ENCODE measurements around the gene CNTNAP2. TPM values are rescaled to one million over a fixed set of nuclear protein-coding genes. Genes with fewer than 3 reads are reported as not detected.

The CNTNAP2 gene
- total RNA-seq, 1 donor from 2014 or later: 0.59 TPM

DNA sequence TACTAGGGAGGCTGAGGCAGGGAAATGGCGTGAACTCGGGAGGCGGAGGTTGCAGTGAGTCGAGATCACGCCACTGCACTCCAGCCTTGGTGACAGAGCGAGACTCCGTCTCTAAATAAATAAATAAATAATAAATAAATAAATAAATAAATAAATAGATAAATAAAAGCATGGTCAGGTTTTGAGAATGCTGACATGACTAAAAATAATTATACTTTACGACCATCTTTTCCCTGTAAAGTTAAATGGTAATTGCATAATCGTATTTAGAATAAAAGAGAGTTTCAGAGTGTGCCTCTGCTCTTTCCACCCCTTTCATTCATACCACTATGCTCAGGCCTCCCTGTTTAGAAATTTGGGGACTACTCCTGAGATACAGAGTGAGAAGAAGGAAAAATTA lies 326.5 kb downstream of the CNTNAP2 start:
- no peaks in the 10 kb centered on the region for H3K4me1 ChIP-seq
- DNase-seq: no peak
- no peak overlapping the region for H3K27ac ChIP-seq
- intact Hi-C loops (cut with DNase I): no loop called here
- no peaks in the 10 kb centered on the region for H3K36me3 ChIP-seq
- H3K4me3 ChIP-seq: no peak overlapping the region
- H3K9me3 ChIP-seq: no peaks in the 10 kb centered on the region
- TF ChIP-seq, protein P1, sequence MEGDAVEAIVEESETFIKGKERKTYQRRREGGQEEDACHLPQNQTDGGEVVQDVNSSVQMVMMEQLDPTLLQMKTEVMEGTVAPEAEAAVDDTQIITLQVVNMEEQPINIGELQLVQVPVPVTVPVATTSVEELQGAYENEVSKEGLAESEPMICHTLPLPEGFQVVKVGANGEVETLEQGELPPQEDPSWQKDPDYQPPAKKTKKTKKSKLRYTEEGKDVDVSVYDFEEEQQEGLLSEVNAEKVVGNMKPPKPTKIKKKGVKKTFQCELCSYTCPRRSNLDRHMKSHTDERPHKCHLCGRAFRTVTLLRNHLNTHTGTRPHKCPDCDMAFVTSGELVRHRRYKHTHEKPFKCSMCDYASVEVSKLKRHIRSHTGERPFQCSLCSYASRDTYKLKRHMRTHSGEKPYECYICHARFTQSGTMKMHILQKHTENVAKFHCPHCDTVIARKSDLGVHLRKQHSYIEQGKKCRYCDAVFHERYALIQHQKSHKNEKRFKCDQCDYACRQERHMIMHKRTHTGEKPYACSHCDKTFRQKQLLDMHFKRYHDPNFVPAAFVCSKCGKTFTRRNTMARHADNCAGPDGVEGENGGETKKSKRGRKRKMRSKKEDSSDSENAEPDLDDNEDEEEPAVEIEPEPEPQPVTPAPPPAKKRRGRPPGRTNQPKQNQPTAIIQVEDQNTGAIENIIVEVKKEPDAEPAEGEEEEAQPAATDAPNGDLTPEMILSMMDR (IDR thresholded peaks at IDR 0.05): no peak
- no peak for ATAC-seq
- H3K27me3 ChIP-seq (ENCODE audit: low read depth): no peaks in the 10 kb centered on the region

DNA sequence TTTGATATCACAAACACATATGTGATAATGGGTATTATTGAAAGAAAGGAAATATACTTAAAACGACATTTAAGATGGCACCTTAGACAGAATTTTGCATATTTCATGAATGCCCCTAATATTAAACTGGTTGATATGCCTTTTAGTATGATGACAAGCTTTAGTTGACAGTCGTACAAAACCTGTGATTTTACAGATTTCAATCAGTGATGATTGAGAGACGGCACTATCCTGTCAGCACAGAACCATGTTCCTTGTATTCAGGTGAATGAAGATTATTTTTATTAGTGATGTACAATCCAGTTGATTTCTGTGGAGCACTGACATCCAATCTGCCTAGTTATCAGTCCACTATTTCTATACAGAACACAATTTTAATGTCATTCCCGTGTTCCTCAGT lies 333.0 kb downstream of the CNTNAP2 start:
- intact Hi-C loops (cut with DNase I): no loop called here
- no peak for DNase-seq
- Histone ChIP-seq H3K9me3 (no peaks in the 10 kb centered on the region), H3K4me3 (no peak overlapping the region), H3K27ac (no peak overlapping the region), H3K36me3 (no peaks in the 10 kb centered on the region), H3K4me1 (no peaks in the 10 kb centered on the region), H3K27me3 (ENCODE audit: low read depth) (no peaks in the 10 kb centered on the region)
- no peak for ATAC-seq
- TF ChIP-seq, protein P1 (IDR thresholded peaks at IDR 0.05): no peak

DNA sequence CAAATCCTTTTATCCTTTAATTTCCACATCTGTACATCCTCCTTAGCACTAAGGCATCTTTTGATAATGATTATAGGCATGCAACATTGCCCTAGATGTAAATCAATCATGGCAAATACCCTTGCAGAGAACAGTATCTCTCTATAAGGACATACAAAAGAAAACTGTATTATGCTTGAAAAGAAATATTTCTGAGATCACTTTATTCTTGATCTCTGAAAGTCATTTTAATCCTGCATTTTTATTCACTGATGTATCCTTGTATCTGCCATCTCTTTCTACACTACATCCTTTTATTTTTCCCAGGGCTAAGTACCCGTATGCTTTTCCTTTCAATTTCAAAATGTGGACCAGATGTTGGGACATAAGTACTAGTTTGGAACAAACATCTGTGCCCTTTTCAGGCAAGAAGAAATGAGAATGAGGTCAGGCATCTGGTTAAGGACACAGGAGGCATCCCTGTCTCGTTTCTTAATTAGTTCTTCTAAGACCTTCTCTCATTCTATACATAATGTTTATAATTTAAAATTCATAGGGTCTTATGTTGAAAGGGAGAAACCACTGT lies 338.6 kb downstream of the CNTNAP2 start:
- Histone ChIP-seq H3K9me3 (no peaks in the 10 kb centered on the region), H3K36me3 (no peaks in the 10 kb centered on the region), H3K4me3 (no peak overlapping the region), H3K27ac (no peak overlapping the region), H3K27me3 (ENCODE audit: low read depth) (no peaks in the 10 kb centered on the region), H3K4me1 (no peaks in the 10 kb centered on the region)
- intact Hi-C loops (cut with DNase I): no loop called here
- DNase-seq (no peak), ATAC-seq (no peak)
- TF ChIP-seq, protein P1 (IDR thresholded peaks at IDR 0.05): no peak

DNA sequence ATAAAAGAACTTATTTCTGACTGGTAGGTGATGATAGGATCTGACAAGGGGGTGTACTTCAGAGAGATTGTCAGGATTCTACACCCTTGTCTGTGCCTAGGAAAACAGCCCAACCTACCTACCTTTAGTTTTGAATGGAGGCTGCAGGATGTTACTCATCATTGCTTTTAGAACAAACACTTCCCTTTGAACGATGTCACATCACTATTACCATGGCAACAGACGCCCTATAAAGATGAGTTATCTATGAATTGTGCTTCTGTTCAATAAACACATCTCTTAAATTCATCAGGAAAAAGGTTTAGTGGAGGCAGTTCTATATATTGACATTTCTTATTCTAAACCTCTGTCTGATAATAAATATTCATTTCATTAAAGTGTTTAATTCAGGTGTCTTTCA lies 362.4 kb downstream of the CNTNAP2 start:
- Histone ChIP-seq H3K4me3 (no peak overlapping the region), H3K4me1 (no peaks in the 10 kb centered on the region), H3K36me3 (no peaks in the 10 kb centered on the region), H3K27me3 (ENCODE audit: low read depth) (no peaks in the 10 kb centered on the region), H3K27ac (no peak overlapping the region), H3K9me3 (no peaks in the 10 kb centered on the region)
- no peak for ATAC-seq
- TF ChIP-seq, protein P1 (IDR thresholded peaks at IDR 0.05): no peak
- intact Hi-C loops (cut with DNase I): no loop called here
- DNase-seq: no peak

DNA sequence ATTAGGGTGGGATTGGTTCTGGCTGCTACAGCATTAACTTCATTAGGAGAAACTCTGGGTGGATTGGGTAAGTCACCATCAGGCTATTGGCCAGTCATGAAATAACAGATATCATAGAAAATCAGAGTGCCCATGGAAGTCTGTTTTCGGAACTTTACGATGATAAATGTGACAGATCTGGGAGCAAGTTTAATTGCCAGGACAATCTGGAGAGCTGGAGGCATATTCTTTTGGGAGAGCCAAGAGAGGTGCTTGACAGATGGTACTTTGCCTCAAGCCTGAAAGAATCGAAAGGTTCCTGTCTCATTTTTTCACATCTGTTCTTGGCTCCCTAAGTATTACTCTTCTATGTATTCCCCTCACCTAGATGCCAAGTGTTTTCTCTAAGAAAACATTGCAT lies 369.9 kb downstream of the CNTNAP2 start:
- Histone ChIP-seq H3K27ac (no peak overlapping the region), H3K36me3 (no peaks in the 10 kb centered on the region), H3K4me3 (no peak overlapping the region), H3K27me3 (ENCODE audit: low read depth) (no peaks in the 10 kb centered on the region), H3K9me3 (no peaks in the 10 kb centered on the region), H3K4me1 (no peaks in the 10 kb centered on the region)
- no peak for DNase-seq
- intact Hi-C loops (cut with DNase I): no loop called here
- ATAC-seq: no peak
- TF ChIP-seq, protein P1 (IDR thresholded peaks at IDR 0.05): no peak

DNA sequence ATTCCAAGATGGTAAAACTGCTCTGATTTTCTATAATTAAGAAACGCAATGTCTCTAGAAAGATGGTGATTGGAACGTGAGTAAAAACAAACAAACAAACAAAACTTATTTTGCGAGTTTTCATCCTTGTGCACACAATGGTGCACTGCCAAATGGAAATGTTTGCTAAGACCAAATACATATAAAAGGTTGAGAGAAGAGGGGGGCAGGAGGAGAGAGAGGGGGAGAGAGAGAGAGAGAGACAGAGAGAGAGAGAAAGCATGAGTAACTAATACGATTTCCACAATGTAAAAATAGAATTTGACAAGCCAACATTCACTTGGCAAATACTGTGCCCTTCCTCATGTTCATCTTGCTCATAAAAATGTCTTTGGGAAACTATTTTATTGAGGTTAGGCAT lies 375.4 kb downstream of the CNTNAP2 start:
- Histone ChIP-seq H3K4me3 (no peak overlapping the region), H3K9me3 (no peaks in the 10 kb centered on the region), H3K27me3 (ENCODE audit: low read depth) (no peaks in the 10 kb centered on the region), H3K27ac (no peak overlapping the region), H3K4me1 (no peaks in the 10 kb centered on the region), H3K36me3 (no peaks in the 10 kb centered on the region)
- TF ChIP-seq, protein P1 (IDR thresholded peaks at IDR 0.05): no peak
- ATAC-seq (no peak), DNase-seq (no peak)
- intact Hi-C loops (cut with DNase I): no loop called here

Measured in lower lobe of right lung (tissue), 2 donors.